Endometrium (tissue), 2 donors: ENCODE measurements around the gene MEX3A.
"Not testable (repeated sequence)": the region's sequence is repeated elsewhere in the genome, so short reads cannot be mapped to it uniquely, and the experiment has no call there.

Source experiments
- FAIRE-seq: peaks from 2 replicates; lab custom pipeline; 2012; peaks lifted over from hg19 to GRCh38; lab: Jason Lieb, UNC
- donor health status: control.
- donor health status: control.

MEX3A gene

GRCh38 chr1:156054500-156055280, 27.6 kb downstream of the MEX3A start, which contains the start of gene LAMTOR2:
Gene LAMTOR2 (plus strand): TSS chr1:156054782. CDS start chr1:156054890, 108 bp downstream.
- peak; percentile 92 for FAIRE-seq

- FAIRE-seq: no peak
Observed at GRCh38 chr1:156053768-156054499, 28.3 kb downstream of the MEX3A start, which contains the start of gene UBQLN4. Gene UBQLN4 (minus strand): TSS chr1:156053798. CDS start chr1:156053701, 97 bp downstream.

GRCh38 chr1:156052862-156053767, 29.1 kb downstream of the MEX3A start:
- no peak for FAIRE-seq

GRCh38 chr1:156051011-156051725, 31.1 kb downstream of the MEX3A start:
- FAIRE-seq: no peak

- FAIRE-seq: no peak
Observed at GRCh38 chr1:156050376-156050775, 31.9 kb downstream of the MEX3A start.

GRCh38 chr1:156048663-156049258, 33.5 kb downstream of the MEX3A start:
- FAIRE-seq: no peak

- FAIRE-seq: no peak
Observed at GRCh38 chr1:156045076-156045475, 37.2 kb downstream of the MEX3A start.

GRCh38 chr1:156042828-156043227, 39.4 kb downstream of the MEX3A start:
- no peak for FAIRE-seq

- FAIRE-seq: not testable (repeated sequence)
Observed at GRCh38 chr1:156034991-156035390, 47.3 kb downstream of the MEX3A start.

GRCh38 chr1:156033011-156033410, 49.3 kb downstream of the MEX3A start:
- no peak for FAIRE-seq

GRCh38 chr1:156026588-156026987, 55.7 kb downstream of the MEX3A start:
- FAIRE-seq: no peak

GRCh38 chr1:156025876-156026275, 56.4 kb downstream of the MEX3A start:
- FAIRE-seq: no peak

GRCh38 chr1:156024801-156025200, 57.5 kb downstream of the MEX3A start:
- no peak for FAIRE-seq
